22Rv1 (cell line): ENCODE measurements around the gene KYAT1.

Source experiments
- ZFX ChIP-seq: fragments of 450-650 bp; IDR thresholded peaks from 2 replicates; pipeline ENCODE4 v1.6.1; 2017; ENCODE audit warnings: antibody characterized with exemption, borderline replicate concordance
- TF ChIP-seq, protein P1 (sequence below): fragments of 450-650 bp; IDR thresholded peaks from 2 replicates; pipeline ENCODE4 v1.5.1; 2017; ENCODE audit warnings: mild to moderate bottlenecking

DNA sequence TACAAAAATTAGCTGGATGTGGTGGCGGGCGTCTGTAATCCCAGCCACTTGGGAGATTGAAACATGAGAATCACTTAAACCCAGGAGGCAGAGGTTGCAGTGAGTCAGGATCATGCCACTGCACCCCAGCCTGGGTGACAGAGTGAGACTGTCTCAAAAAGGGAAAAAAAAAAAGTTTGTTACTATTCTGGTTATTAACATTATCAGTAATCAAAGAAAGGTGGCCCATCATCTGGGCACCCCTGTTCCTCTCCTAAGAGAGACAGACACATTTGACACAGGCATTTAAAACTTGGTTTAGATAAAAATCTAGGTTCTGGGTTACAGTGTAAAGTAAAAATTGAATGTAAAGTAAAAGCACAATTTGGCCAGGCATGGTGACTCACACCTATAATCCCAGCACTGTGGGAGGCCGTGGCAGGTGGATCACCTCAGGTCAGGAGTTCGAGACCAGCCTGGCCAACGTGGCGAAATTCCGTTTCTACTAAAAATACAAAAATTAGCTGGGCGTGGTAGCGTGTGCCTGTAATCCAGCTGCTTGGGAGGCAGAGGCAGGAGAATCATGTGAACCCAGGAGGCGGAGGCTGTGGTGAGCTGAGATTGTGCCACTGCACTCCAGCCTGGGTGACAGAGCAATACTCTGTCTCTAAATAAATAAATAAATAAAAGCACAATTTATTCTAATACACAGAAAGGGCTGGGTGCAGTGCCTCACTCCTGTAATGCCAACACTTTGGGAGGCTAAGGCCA is 22.3 kb upstream of the KYAT1 start:
- TF ChIP-seq, protein P1, sequence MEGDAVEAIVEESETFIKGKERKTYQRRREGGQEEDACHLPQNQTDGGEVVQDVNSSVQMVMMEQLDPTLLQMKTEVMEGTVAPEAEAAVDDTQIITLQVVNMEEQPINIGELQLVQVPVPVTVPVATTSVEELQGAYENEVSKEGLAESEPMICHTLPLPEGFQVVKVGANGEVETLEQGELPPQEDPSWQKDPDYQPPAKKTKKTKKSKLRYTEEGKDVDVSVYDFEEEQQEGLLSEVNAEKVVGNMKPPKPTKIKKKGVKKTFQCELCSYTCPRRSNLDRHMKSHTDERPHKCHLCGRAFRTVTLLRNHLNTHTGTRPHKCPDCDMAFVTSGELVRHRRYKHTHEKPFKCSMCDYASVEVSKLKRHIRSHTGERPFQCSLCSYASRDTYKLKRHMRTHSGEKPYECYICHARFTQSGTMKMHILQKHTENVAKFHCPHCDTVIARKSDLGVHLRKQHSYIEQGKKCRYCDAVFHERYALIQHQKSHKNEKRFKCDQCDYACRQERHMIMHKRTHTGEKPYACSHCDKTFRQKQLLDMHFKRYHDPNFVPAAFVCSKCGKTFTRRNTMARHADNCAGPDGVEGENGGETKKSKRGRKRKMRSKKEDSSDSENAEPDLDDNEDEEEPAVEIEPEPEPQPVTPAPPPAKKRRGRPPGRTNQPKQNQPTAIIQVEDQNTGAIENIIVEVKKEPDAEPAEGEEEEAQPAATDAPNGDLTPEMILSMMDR = no peak
- no peak for TF ChIP-seq ZFX
